ENCODE results near the gene DCPS.

DNA sequence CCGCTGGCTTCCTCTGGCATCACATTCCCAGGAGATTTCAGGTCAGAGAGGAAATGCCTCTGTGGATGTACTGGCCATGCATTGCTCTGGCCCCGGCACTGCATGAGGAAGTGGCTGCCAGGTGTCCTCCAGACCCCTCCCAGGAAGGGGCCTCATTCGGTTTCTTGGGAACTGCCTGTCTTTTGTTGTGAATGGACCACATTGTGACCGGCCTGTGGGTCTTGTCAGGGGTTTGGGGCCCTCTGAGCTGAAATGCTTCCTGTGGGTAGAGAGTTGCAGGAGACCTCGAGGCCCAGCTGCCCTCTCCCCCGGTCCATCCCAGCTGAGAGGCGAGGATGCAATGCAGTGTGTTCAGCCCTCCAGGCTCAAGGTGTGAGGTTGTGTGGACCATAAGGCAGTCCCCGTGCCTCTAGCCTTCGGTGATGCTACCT lies 32.8 kb downstream of the DCPS start:
- no peak for TF ChIP-seq POLR2AphosphoS5 (IDR thresholded peaks at IDR 0.05)
- TF ChIP-seq, protein P1, sequence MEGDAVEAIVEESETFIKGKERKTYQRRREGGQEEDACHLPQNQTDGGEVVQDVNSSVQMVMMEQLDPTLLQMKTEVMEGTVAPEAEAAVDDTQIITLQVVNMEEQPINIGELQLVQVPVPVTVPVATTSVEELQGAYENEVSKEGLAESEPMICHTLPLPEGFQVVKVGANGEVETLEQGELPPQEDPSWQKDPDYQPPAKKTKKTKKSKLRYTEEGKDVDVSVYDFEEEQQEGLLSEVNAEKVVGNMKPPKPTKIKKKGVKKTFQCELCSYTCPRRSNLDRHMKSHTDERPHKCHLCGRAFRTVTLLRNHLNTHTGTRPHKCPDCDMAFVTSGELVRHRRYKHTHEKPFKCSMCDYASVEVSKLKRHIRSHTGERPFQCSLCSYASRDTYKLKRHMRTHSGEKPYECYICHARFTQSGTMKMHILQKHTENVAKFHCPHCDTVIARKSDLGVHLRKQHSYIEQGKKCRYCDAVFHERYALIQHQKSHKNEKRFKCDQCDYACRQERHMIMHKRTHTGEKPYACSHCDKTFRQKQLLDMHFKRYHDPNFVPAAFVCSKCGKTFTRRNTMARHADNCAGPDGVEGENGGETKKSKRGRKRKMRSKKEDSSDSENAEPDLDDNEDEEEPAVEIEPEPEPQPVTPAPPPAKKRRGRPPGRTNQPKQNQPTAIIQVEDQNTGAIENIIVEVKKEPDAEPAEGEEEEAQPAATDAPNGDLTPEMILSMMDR (IDR thresholded peaks at IDR 0.05): no peak
